ENCODE results near the gene SELENOI.

GRCh38 chr2:26422947-26423629 is 77.1 kb downstream of the SELENOI start:
- no peak for TF ChIP-seq CTCF (IDR thresholded peaks at IDR 0.05)
- no peak for TF ChIP-seq POLR2A (IDR thresholded peaks at IDR 0.05)
- TF ChIP-seq EP300 (IDR thresholded peaks at IDR 0.05), result no peak
